Cardiac fibroblast (primary cell): ENCODE measurements around the gene SFTA2.
"Not testable (repeated sequence)": the region's sequence is repeated elsewhere in the genome, so short reads cannot be mapped to it uniquely, and the experiment has no call there.

Experiments
- DNase-seq, 2 donors: peaks; one replicate each; pipeline versions ENCODE4 v3.0.0 to v3.0.0-alpha.2; 2010; ENCODE audit warnings: low read depth in 2 of 2
- H3K4me3 ChIP-seq, 2 donors: replicated peaks in 1 of 2; 1 replicate in 1 of 2; 2 replicates in 1 of 2; pipeline ENCODE4 v1.5.1; 2011; ENCODE audit warnings: low read depth in 2 of 2, low read length in 2 of 2, mild to moderate bottlenecking in 2 of 2, moderate library complexity in 1 of 2
- CTCF ChIP-seq: IDR thresholded peaks from one replicate; pipeline ENCODE4 v1.5.1; 2011; ENCODE audit warnings: low read depth, mild to moderate bottlenecking, low read length, inconsistent platforms

Gene SFTA2

DNA sequence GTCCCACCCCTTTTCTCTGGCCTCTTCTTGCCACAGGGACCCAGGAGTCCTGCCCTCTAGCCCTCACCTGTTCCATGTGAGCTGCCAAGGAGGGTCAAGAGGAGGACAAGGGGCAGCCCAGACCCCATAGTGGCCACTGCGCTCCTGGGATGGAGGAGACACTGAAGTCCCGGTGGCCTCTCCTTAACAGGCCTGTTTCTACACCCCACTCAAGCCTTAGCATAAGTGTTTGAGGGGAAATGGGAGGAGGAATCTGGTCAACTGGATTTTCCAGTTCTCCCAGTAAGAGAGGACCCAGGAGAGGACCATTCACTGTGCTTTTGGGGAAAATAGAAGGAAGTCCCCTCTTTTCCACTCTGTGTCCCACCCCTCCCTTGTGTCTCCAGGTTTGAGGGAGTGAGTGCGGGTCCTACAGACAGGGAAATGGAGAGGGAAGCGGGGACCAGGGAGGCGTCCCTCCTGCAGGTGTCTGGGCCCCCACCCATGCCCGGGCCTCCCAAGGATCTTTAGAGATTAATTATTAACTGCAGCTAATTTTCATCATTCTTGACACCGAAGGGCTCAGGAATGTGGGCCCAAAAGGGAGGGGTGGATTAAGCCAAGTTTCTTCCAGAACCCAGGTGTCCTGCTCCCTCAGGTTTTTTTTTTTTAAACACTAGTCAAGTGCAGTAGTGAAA is at the start of gene SFTA2:
Gene SFTA2, minus strand, starts transcription at position 202 of the 677 bp plus-strand sequence. Its CDS starts 74 bp downstream, at position 128.
- DNase-seq: no peak
- H3K4me3 ChIP-seq: no peak within 1 kb of the TSS
- TF ChIP-seq CTCF: no peak

DNA sequence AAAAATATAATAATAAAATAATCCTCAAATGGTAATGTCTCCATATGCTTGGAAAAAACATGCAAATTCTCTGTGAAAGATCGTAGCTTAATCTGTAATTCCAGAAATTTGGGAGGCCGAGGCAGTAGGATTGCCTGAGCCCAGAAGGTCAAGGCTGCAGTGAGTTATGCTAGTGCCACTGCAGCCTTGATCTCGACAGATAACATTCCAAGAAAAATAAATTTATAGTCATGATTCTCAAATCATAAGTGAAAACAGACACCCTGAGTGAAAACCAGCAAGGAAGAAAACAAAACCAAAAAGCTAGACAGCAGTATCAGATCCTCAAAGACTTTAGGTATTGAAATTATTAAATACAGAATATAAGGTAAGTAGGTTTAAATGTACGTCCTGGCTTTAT is 47.7 kb upstream of the SFTA2 start:
- no peak for DNase-seq
- no peak overlapping the region for H3K4me3 ChIP-seq
- no peak for TF ChIP-seq CTCF

GRCh38 chr6:30979141-30979540 is 47.2 kb upstream of the SFTA2 start:
- TF ChIP-seq CTCF: no peak
- H3K4me3 ChIP-seq: no peak overlapping the region
- DNase-seq: no peak

GRCh38 chr6:30974490-30975252 is 42.7 kb upstream of the SFTA2 start:
- H3K4me3 ChIP-seq: no peak overlapping the region
- DNase-seq: no peak

DNA sequence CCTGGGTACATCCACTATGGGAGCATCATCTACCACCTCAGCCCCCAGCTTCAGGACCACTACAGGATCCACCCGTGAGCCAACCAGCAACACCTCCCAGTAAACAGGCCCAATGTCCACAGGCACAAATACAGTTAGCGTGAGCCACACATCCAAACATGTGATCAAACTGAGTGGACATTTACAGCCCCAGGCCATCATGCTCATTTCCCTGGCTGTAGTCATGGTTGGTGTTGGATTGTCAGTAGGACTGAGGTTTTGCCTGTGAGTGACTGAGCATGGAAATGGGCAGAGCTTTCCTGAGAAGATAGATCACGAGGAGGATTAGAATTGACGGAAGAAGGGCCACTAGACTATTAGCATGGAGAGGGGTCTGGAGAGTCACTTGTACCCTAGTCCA is 40.8 kb upstream of the SFTA2 start:
- no peak overlapping the region for H3K4me3 ChIP-seq
- no peak for TF ChIP-seq CTCF
- DNase-seq: no peak

More at GRCh38 chr6:30974490-30975252, 42.7 kb upstream of the SFTA2 start:
- no peak for TF ChIP-seq CTCF

DNA sequence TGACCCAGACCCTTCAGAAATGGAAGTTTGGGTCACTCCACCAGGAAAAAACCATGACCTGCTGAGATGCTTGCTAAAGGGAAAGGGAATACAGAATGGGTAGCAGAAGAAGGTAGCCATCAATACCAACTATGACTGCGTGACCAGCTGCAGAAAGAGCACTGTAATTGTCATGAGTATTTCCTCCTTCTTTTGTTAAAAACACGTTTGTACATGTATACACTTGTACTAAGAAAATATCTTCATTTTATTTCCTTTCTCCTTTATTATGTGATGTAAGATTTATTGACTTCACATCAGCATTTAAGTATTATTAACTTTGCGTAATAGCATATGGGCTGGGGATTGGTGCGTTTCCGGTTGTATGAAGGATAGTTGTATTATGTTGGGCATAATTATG is 39.0 kb upstream of the SFTA2 start:
- no peak for DNase-seq
- no peak for TF ChIP-seq CTCF
- no peak overlapping the region for H3K4me3 ChIP-seq

DNA sequence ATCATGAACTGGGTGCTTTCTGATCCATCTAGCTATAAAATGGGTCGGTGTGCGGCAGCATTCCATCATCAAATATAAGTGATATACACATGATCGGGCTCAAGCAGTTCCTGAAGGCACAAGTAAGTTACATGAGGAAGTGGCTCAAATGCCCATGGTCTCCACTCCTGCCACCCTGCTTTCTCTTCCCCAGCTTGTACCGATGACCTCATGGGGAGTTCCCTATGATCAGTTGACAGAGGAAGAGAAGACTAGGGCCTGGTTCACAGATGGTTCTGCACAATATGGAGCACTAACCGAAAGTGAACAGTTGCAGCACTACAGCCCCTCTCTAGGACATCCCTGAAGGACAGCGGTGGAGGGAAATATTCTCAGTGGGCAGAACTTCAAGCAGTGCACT is 37.2 kb upstream of the SFTA2 start:
- DNase-seq, H3K4me3 ChIP-seq: not testable (repeated sequence)
